Measurements from ENCODE around the gene SRGAP1.

Gene SRGAP1

GRCh38 chr12:64205542-64205941 lies 361.0 kb downstream of the SRGAP1 start:
- Histone ChIP-seq H3K4me3 (replicated peaks; ENCODE audit: insufficient read depth, low read length) (no peak overlapping the region), H3K27me3 (ENCODE audit: insufficient read depth, poor library complexity, severe bottlenecking) (no peaks in the 10 kb centered on the region), H3K27ac (replicated peaks) (no peak overlapping the region)
- TF ChIP-seq REST (IDR thresholded peaks at IDR 0.05; ENCODE audit: insufficient replicate concordance, low read depth) = no peak
- no peak for TF ChIP-seq POLR2AphosphoS5 (IDR thresholded peaks at IDR 0.05; ENCODE audit: low read depth)
- TF ChIP-seq CTCF (IDR thresholded peaks at IDR 0.05; ENCODE audit: insufficient read depth, low read length) = no peak
- TF ChIP-seq SPI1 (IDR thresholded peaks at IDR 0.05; ENCODE audit: borderline replicate concordance, low read depth) = no peak
- no peak for TF ChIP-seq GABPA (IDR thresholded peaks at IDR 0.05; ENCODE audit: low read depth)
- DNase-seq (ENCODE audit: low read depth in 1 of 2, low spot score in 1 of 2) = no peak

- H3K27ac ChIP-seq (replicated peaks) = no peak overlapping the region
- DNase-seq (ENCODE audit: low read depth in 1 of 2, low spot score in 1 of 2) = no peak
- TF ChIP-seq GABPA (IDR thresholded peaks at IDR 0.05; ENCODE audit: low read depth) (no peak), REST (IDR thresholded peaks at IDR 0.05; ENCODE audit: insufficient replicate concordance, low read depth) (no peak), SPI1 (IDR thresholded peaks at IDR 0.05; ENCODE audit: borderline replicate concordance, low read depth) (no peak), CTCF (IDR thresholded peaks at IDR 0.05; ENCODE audit: insufficient read depth, low read length) (no peak), POLR2AphosphoS5 (IDR thresholded peaks at IDR 0.05; ENCODE audit: low read depth) (no peak)
- H3K4me3 ChIP-seq (replicated peaks; ENCODE audit: insufficient read depth, low read length) = no peak overlapping the region
- H3K27me3 ChIP-seq (ENCODE audit: insufficient read depth, poor library complexity, severe bottlenecking) = no peaks in the 10 kb centered on the region
Observed at GRCh38 chr12:64207453-64207852, 363.0 kb downstream of the SRGAP1 start.

All from HL-60 (cell line).